ENCODE measurements around the gene PIK3CB.

PIK3CB gene

DNA sequence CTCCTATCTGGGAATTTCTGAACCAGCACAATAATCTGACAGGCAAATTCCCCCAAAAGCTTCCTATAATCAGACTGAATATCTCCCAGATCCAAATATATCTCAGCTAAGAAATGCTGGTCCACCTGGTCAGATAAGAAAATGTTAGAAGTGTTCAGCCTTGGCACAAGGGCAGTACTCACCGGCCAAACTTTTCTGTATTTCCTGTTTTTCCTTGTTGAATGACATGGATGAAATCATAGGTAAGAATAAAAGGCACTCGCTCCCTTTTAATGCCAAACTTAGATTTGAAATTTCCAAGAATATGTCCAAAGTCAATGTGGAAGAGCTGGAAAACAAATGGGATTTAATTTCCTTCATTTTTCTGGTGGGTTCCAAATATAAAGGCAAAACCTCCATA, 177.2 kb downstream of the PIK3CB start:
- Mint-ChIP-seq H3K36me3 (peaks cover 42% of the 10 kb centered on the region), H3K9me3 (no peaks in the 10 kb centered on the region), H3K4me3 (no peak overlapping the region), H3K27me3 (no peaks in the 10 kb centered on the region), H3K4me1 (no peaks in the 10 kb centered on the region), H3K27ac (no peak overlapping the region)

GRCh38 chr3:138653567-138653966, 181.2 kb downstream of the PIK3CB start:
- Mint-ChIP-seq H3K27ac (no peak overlapping the region), H3K9me3 (peaks cover 11% of the 10 kb centered on the region), H3K4me3 (no peak overlapping the region), H3K27me3 (no peaks in the 10 kb centered on the region), H3K36me3 (peaks cover 47% of the 10 kb centered on the region), H3K4me1 (no peaks in the 10 kb centered on the region)

GRCh38 chr3:138649134-138649533, 185.6 kb downstream of the PIK3CB start:
- H3K4me1 Mint-ChIP-seq, result no peaks in the 10 kb centered on the region
- no peak overlapping the region for H3K4me3 Mint-ChIP-seq
- no peak overlapping the region for H3K27ac Mint-ChIP-seq
- H3K9me3 Mint-ChIP-seq, result peaks cover 17% of the 10 kb centered on the region
- peaks cover 30% of the 10 kb centered on the region for H3K36me3 Mint-ChIP-seq
- no peaks in the 10 kb centered on the region for H3K27me3 Mint-ChIP-seq

DNA sequence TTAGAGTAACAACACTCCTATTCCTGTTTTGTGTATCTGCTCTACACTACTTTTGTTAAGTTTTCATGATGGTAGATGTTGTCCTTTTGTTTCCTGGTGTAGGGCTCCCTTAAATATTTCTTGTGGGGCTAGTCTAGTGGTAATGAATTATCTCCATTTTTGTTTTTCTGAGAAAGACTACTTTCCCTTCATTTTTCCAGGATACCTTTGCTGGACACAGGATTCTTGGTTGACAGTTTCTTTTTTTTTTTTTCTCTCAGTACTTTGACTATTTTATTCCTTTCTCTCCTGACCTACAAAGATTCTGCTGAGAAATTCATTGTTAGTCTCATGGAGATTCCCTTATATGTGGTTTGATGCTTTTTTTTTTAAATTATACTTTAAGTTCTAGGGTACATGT, 188.2 kb downstream of the PIK3CB start:
- no peaks in the 10 kb centered on the region for H3K27me3 Mint-ChIP-seq
- H3K4me3 Mint-ChIP-seq, result no peak overlapping the region
- H3K9me3 Mint-ChIP-seq, result peaks cover 26% of the 10 kb centered on the region
- no peak overlapping the region for H3K27ac Mint-ChIP-seq
- H3K4me1 Mint-ChIP-seq, result no peaks in the 10 kb centered on the region
- peaks cover 24% of the 10 kb centered on the region for H3K36me3 Mint-ChIP-seq

- H3K4me3 Mint-ChIP-seq, result no peak overlapping the region
- peaks cover 19% of the 10 kb centered on the region for H3K36me3 Mint-ChIP-seq
- H3K27me3 Mint-ChIP-seq, result no peaks in the 10 kb centered on the region
- no peaks in the 10 kb centered on the region for H3K4me1 Mint-ChIP-seq
- H3K9me3 Mint-ChIP-seq, result peaks cover 26% of the 10 kb centered on the region
- H3K27ac Mint-ChIP-seq, result peak overlapping the region; percentile 35
Measured at GRCh38 chr3:138646008-138646407, 188.7 kb downstream of the PIK3CB start.

GRCh38 chr3:138642927-138643253, 191.8 kb downstream of the PIK3CB start:
- Mint-ChIP-seq H3K36me3 (peaks cover 15% of the 10 kb centered on the region), H3K4me1 (no peaks in the 10 kb centered on the region), H3K9me3 (peaks cover 25% of the 10 kb centered on the region), H3K4me3 (no peak overlapping the region), H3K27ac (no peak overlapping the region), H3K27me3 (no peaks in the 10 kb centered on the region)

DNA sequence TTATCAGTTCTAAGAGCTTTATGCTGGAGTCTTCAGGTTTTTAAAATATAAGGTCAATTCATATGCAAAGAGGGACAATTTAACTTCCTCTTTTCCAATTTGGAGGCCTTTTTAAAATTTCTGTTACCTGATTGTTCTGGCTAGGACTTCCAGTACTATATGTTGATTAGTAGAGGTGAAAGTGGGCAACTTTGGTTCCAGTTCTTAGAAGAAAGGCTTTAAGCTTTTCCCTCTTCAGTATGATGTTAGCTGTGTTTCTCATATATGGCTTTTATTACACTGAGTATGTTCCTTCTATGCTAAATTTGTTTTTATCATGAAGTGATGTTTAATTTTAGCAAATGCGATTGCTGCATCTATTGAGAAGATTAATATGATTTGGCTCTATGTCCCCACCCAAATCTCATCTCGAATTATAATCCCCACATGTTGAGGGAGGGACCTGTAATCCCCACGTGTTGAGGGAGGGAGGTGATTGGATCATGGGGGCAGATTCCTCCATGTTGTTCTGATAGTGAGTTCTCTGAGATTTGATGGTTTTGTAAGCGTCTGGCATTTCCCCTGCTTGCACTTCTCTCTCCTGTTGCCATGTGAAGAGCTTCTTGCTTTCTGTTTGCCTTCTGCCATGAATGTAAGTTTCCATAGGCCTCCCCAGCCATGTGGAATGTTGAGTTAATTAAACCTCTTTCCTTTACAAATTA, 192.4 kb downstream of the PIK3CB start:
- Mint-ChIP-seq H3K27me3 (no peaks in the 10 kb centered on the region), H3K27ac (no peak overlapping the region), H3K4me1 (no peaks in the 10 kb centered on the region), H3K36me3 (peaks cover 15% of the 10 kb centered on the region), H3K4me3 (no peak overlapping the region), H3K9me3 (peaks cover 26% of the 10 kb centered on the region)

- peaks cover 15% of the 10 kb centered on the region for H3K36me3 Mint-ChIP-seq
- no peak overlapping the region for H3K27ac Mint-ChIP-seq
- peaks cover 22% of the 10 kb centered on the region for H3K9me3 Mint-ChIP-seq
- no peaks in the 10 kb centered on the region for H3K4me1 Mint-ChIP-seq
- H3K27me3 Mint-ChIP-seq, result no peaks in the 10 kb centered on the region
- H3K4me3 Mint-ChIP-seq, result no peak overlapping the region
Measured at GRCh38 chr3:138640537-138640936, 194.2 kb downstream of the PIK3CB start.

GRCh38 chr3:138638641-138639040, 196.1 kb downstream of the PIK3CB start:
- Mint-ChIP-seq H3K4me1 (no peaks in the 10 kb centered on the region), H3K27ac (no peak overlapping the region), H3K4me3 (no peak overlapping the region), H3K36me3 (peaks cover 15% of the 10 kb centered on the region), H3K27me3 (no peaks in the 10 kb centered on the region), H3K9me3 (peaks cover 20% of the 10 kb centered on the region)

DNA sequence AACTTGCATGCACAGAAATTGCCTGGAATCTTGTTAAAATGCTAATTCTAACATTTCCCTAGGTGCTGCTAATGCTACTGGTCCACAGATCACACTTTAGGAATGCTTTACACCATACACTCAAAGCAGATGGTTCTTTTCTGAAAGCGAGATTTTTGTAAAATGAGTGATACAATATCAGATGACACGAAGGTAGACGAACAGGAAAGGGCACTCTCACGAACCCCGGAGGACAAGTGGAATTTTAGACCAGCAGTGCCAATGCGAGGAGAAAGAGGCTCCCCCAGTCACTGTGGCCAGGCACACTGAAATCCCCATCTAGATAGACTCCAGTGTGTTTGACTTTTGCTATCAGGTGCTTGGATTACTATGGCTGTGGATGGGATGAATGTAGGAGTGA, 205.2 kb downstream of the PIK3CB start:
- Mint-ChIP-seq H3K27me3 (no peaks in the 10 kb centered on the region), H3K36me3 (peaks cover 17% of the 10 kb centered on the region), H3K4me3 (no peak overlapping the region), H3K4me1 (no peaks in the 10 kb centered on the region), H3K9me3 (no peaks in the 10 kb centered on the region), H3K27ac (peak overlapping the region; percentile 5)

- Mint-ChIP-seq H3K9me3 (no peaks in the 10 kb centered on the region), H3K4me1 (no peaks in the 10 kb centered on the region), H3K36me3 (peaks cover 14% of the 10 kb centered on the region), H3K27me3 (no peaks in the 10 kb centered on the region), H3K27ac (no peak overlapping the region), H3K4me3 (no peak overlapping the region)
Measured at GRCh38 chr3:138625707-138626365, 208.9 kb downstream of the PIK3CB start.

DNA sequence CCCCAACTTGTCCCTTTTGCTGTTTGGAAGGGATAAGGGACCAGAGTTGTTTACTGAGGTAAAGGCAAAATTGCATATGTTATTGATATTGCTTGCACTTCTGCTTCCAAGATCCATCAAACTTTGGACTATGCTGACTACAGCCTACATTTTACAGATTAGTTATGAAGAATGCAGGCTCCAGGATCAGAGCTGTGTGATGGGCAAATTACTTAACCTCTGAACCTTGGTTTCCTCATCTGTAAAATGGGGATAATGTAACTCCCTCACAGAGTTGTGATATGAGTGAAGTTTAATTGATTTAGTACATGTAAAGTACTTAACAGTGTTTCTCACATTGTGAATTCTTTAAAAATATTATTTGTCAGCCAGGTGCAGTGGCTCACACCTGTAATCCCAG, 210.2 kb downstream of the PIK3CB start:
- H3K27ac Mint-ChIP-seq, result no peak overlapping the region
- no peak overlapping the region for H3K4me3 Mint-ChIP-seq
- H3K36me3 Mint-ChIP-seq, result peaks cover 8% of the 10 kb centered on the region
- no peaks in the 10 kb centered on the region for H3K27me3 Mint-ChIP-seq
- no peaks in the 10 kb centered on the region for H3K9me3 Mint-ChIP-seq
- no peaks in the 10 kb centered on the region for H3K4me1 Mint-ChIP-seq

DNA sequence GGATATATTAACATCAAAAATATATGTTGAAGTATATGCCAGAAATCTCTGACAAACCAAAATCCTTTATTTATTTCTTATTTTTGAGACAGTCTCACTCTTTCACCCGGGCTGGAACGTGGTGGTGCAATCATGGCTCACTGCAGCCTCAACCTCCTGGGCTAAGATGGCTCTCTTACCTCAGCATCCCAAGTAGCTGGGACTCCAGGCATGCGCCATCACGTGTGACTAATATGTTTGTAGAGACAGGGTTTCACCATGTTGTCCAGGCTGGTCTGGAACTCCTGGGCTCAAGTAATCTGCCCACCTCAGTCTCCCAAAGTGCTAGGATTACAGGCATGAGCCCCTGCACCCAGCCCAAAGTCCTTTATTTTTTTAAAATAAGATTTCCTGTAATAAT, 214.3 kb downstream of the PIK3CB start:
- H3K27me3 Mint-ChIP-seq, result no peaks in the 10 kb centered on the region
- H3K36me3 Mint-ChIP-seq, result peaks cover 3% of the 10 kb centered on the region
- no peak overlapping the region for H3K27ac Mint-ChIP-seq
- H3K4me1 Mint-ChIP-seq, result no peaks in the 10 kb centered on the region
- H3K9me3 Mint-ChIP-seq, result no peaks in the 10 kb centered on the region
- no peak overlapping the region for H3K4me3 Mint-ChIP-seq

DNA sequence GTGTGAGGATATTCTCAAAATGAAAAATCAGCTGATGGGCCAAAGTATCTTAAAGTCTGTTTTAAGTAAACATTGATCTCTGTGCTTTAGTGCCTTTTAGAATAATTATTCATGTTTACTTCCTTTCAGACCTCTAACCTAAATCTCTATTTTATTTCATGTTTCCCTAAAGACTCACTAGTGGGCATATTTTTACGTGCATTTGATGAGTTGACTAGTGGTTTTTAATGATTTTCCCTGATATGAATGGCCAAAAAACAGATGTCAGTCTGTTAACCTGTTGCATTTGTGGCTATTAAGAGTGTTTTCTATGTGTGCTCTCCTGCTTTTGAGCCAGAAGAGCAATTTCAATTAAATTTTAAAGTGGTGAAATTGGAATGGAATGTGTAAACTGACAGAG, 219.3 kb downstream of the PIK3CB start:
- Mint-ChIP-seq H3K27ac (no peak overlapping the region), H3K4me1 (peaks cover 3% of the 10 kb centered on the region), H3K4me3 (no peak overlapping the region), H3K9me3 (no peaks in the 10 kb centered on the region), H3K27me3 (no peaks in the 10 kb centered on the region), H3K36me3 (peaks cover 2% of the 10 kb centered on the region)

- Mint-ChIP-seq H3K4me3 (peak overlapping the region; percentile 90), H3K27me3 (no peaks in the 10 kb centered on the region), H3K27ac (peak overlapping the region; percentile 98), H3K9me3 (no peaks in the 10 kb centered on the region), H3K4me1 (peaks cover 17% of the 10 kb centered on the region), H3K36me3 (peaks cover 2% of the 10 kb centered on the region)
Measured at GRCh38 chr3:138609898-138610266, 224.8 kb downstream of the PIK3CB start.

DNA sequence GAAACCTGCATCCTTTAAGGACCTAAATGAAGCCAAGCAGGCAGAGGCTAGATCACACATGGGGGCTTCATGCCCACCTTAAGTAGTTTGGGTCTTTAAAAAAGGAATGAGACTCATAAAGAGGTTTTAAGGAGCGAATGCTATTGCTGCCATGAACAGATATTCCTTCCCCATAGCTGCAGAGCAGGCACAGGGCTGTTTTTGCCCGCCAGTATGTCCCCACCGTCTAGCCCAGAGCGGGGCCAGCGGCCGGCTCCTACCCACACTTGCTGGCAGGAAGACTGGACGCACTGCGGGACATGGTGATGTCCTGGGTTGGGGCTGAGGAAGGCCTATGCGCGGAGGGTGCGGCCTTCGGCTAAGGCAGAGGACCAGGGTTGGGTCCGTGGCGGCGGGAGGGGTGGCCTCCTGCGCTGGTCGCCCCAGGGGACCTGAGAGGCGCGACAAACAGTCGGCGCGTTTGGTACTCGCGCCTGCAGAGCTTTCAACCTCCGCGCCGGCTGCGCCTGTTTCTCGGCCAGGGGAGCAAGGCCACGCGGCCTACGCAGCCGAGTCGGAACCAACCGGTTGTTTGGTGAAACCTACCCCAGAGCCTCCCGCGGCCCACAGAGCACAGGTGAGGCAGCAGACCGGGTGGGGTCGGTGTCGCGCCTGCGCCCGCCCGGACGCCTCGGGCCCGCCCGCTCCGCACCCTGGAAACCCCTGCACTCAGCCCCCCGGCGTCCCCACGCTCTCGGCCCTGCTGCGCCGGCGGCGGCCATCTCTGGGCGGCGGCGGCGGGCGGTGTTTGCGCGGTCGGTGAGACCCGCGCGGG, 226.2 kb downstream of the PIK3CB start, which contains the start of gene FAIM:
Gene FAIM (plus strand): TSS at position 450 of the 814 bp plus-strand sequence. CDS start 10,956 bp downstream, outside the sequence.
- H3K27me3 Mint-ChIP-seq, result no peaks in the 10 kb centered on the region

More for the DNA sequence above, 226.2 kb downstream of the PIK3CB start, which contains the start of gene FAIM:
- Mint-ChIP-seq H3K27ac (peak within 1 kb of the TSS; percentile 98), H3K36me3 (peaks cover 5% of the 10 kb centered on the region), H3K4me1 (peaks cover 17% of the 10 kb centered on the region), H3K4me3 (peak within 1 kb of the TSS; percentile 90), H3K9me3 (no peaks in the 10 kb centered on the region)
